Measurements from ENCODE around the gene SPOP.
A peak's percentile ranks its signal among the peaks of the same experiment; 100 is the strongest.
"Not testable (repeated sequence)": the region's sequence is repeated elsewhere in the genome, so short reads cannot be mapped to it uniquely, and the experiment has no call there.

The SPOP gene

GRCh38 chr17:49677933-49678847 is at the start of gene SPOP:
TSS of gene SPOP (minus strand) at chr17:49678097. CDS start at chr17:49622810, 55,287 bp downstream.
- DNase-seq (ENCODE audit: low spot score) = peak; percentile 100

- DNase-seq (ENCODE audit: low spot score) = no peak
These were observed 49.5 kb upstream of the SPOP start for GRCh38 chr17:49727380-49727779.

- DNase-seq (ENCODE audit: low spot score) = no peak
These were observed 47.7 kb upstream of the SPOP start for GRCh38 chr17:49725452-49726130.

GRCh38 chr17:49724552-49724951 is 46.7 kb upstream of the SPOP start:
- not testable (repeated sequence) for DNase-seq (ENCODE audit: low spot score)

- DNase-seq (ENCODE audit: low spot score) = no peak
These were observed 45.5 kb upstream of the SPOP start for GRCh38 chr17:49723423-49723822.

- no peak for DNase-seq (ENCODE audit: low spot score)
These were observed 44.2 kb upstream of the SPOP start for GRCh38 chr17:49722066-49722465.

- no peak for DNase-seq (ENCODE audit: low spot score)
These were observed 39.5 kb upstream of the SPOP start for GRCh38 chr17:49717371-49717861.

- no peak for DNase-seq (ENCODE audit: low spot score)
These were observed 38.9 kb upstream of the SPOP start for GRCh38 chr17:49716668-49717364.

- peak; percentile 40 for DNase-seq (ENCODE audit: low spot score)
These were observed 37.9 kb upstream of the SPOP start for GRCh38 chr17:49715717-49716279.

GRCh38 chr17:49715216-49715615 is 37.3 kb upstream of the SPOP start:
- DNase-seq (ENCODE audit: low spot score) = peak; percentile 59

GRCh38 chr17:49708515-49709183 is 30.8 kb upstream of the SPOP start:
- peak; percentile 32 for DNase-seq (ENCODE audit: low spot score)

- peak; percentile 99 for DNase-seq (ENCODE audit: low spot score)
These were observed 30.0 kb upstream of the SPOP start, which contains the start of gene SLC35B1 for GRCh38 chr17:49707608-49708514. TSS of gene SLC35B1 (minus strand) at chr17:49707964. CDS start at chr17:49707833, 131 bp downstream.

GRCh38 chr17:49707246-49707607 is 29.3 kb upstream of the SPOP start:
- peak; percentile 26 for DNase-seq (ENCODE audit: low spot score)

GRCh38 chr17:49705254-49705653 is 27.4 kb upstream of the SPOP start:
- DNase-seq (ENCODE audit: low spot score) = no peak

- DNase-seq (ENCODE audit: low spot score) = peak; percentile 8
These were observed 25.8 kb upstream of the SPOP start for GRCh38 chr17:49703557-49704277.

- DNase-seq (ENCODE audit: low spot score) = no peak
These were observed 23.1 kb upstream of the SPOP start for GRCh38 chr17:49700960-49701359.

- no peak for DNase-seq (ENCODE audit: low spot score)
These were observed 22.2 kb upstream of the SPOP start for GRCh38 chr17:49699966-49700575.

- no peak for DNase-seq (ENCODE audit: low spot score)
These were observed 20.1 kb upstream of the SPOP start for GRCh38 chr17:49698005-49698404.

- peak; percentile 57 for DNase-seq (ENCODE audit: low spot score)
These were observed 18.4 kb upstream of the SPOP start for GRCh38 chr17:49696233-49696761.
